Pancreas (tissue), 10 donors: ENCODE data around the gene C21orf91. TPM values are rescaled to one million over a fixed set of nuclear protein-coding genes. Genes with fewer than 3 reads are reported as not detected.

Source experiments
- ATAC-seq, 4 donors: fragments of 200-7000 bp; cut with Tn5 transposase; one replicate each; pipeline versions ENCODE4 v1.8.0 to v1.9.1; 2020; ENCODE audit warnings: mild to moderate bottlenecking in 4 of 4, moderate library complexity in 4 of 4
- DNase-seq, 6 donors: peaks; one replicate each; pipeline ENCODE4 v3.0.0-alpha.2; 2020
- FAIRE-seq: peaks from 2 replicates; lab custom pipeline; 2012; peaks lifted over from hg19 to GRCh38; lab: Jason Lieb, UNC
- H3K27ac ChIP-seq, 4 donors: fragments of 200-600 bp; sonication (generic); 1 replicate in 3 of 4; 2 replicates in 1 of 4; pipeline versions ENCODE4 v1.5.0 to v1.8.0; 2020
- H3K27me3 ChIP-seq, 4 donors: fragments of 200-600 bp; one replicate each; pipeline ENCODE4 v1.8.0; 2021
- H3K36me3 ChIP-seq, 3 donors: fragments of 200-600 bp; sonication (generic) in 1 of 3; one replicate each; pipeline versions ENCODE4 v1.5.0 to v1.8.0; 2020 to 2021
- H3K4me1 ChIP-seq, 3 donors: fragments of 200-600 bp; one replicate each; pipeline ENCODE4 v1.8.0; 2021
- H3K4me3 ChIP-seq, 4 donors: fragments of 200-600 bp; sonication (generic) in 2 of 4; one replicate each; pipeline versions ENCODE4 v1.5.0 to v1.8.0; 2020 to 2021
- H3K9me3 ChIP-seq, 4 donors: fragments of 200-600 bp; one replicate each; pipeline ENCODE4 v1.8.0; 2021
- WGBS, 2 donors: extraction: QIAGEN DNeasy Blood & Tissue Kit; methylation state at CpG; one replicate each; pipeline ENCODE4 v1.1.7; 2013; 5-methylcytosine and 5-hydroxymethylcytosine counted together
- intact Hi-C, 3 donors: fragments of 100-400 bp; cut with DNase I; formaldehyde crosslinking; loops; one replicate each; pipeline versions ENCODE4 v1.11.1 to v1.14.2; 2022
- polyA plus RNA-seq, 2 donors: library from polyadenylated mRNA; stranded (reverse); fragments of 200-250 nt; gene quantifications; one replicate each; pipeline ENCODE4 v1.2.3, GENCODE V29; 2013
- total RNA-seq, 6 donors: library from RNA; stranded (reverse); fragmentation: NEBNext Ultra II Directional in 4 of 6; extraction: Animal tissue kit (Norgen Biotek cat#: 25700) in 4 of 6; gene quantifications; one replicate each; pipeline versions ENCODE4 v1.2.1 to v1.2.4, GENCODE V29; 2021 to 2023
- TF ChIP-seq, protein P1 (sequence below), 4 donors: fragments of 200-600 bp; sonication (generic) in 3 of 4; IDR thresholded peaks; one replicate each; pipeline versions ENCODE4 v1.5.0 to v1.8.0; 2021; ENCODE audit warnings: antibody characterized with exemption in 4 of 4
- donor health status: healthy with polysubstance abuse.
- donor health status: DM: no; HTN: no; CAD: no; lungs with moderate emphysema.
- donor health status: DM: no; HTN: no; CAD: no.
- donor health status: control.
- donor health status: control.
- donor health status: Bipolar disorder and iron deficiency.
- donor health status: DM: yes; HTN: yes; CAD: no.
- donor health status: DM: no; HTN: no; CAD: no.
- donor health status: DM: no; HTN: no; CAD: no.
- donor health status: DM: yes; HTN: yes; CAD: no.

The C21orf91 gene
- total and polyA plus RNA-seq, 8 donors, result 1.1 to 8.1 (median 3.5) TPM

- Histone ChIP-seq H3K27ac (no peak overlapping the region), H3K4me1 (no peaks in the 10 kb centered on the region), H3K9me3 (no peaks in the 10 kb centered on the region), H3K36me3 (peaks cover 0 to 13% (median 0%) of the 10 kb centered on the region in 3 donors), H3K4me3 (no peak overlapping the region), H3K27me3 (no peaks in the 10 kb centered on the region)
- no peak for ATAC-seq
- no peak for DNase-seq
- WGBS, 2 donors, result 88 to 91% methylated on average over 1 of the region's 1 CpG
- intact Hi-C loops, result no loop called here
- FAIRE-seq, result no peak
- TF ChIP-seq, protein P1, sequence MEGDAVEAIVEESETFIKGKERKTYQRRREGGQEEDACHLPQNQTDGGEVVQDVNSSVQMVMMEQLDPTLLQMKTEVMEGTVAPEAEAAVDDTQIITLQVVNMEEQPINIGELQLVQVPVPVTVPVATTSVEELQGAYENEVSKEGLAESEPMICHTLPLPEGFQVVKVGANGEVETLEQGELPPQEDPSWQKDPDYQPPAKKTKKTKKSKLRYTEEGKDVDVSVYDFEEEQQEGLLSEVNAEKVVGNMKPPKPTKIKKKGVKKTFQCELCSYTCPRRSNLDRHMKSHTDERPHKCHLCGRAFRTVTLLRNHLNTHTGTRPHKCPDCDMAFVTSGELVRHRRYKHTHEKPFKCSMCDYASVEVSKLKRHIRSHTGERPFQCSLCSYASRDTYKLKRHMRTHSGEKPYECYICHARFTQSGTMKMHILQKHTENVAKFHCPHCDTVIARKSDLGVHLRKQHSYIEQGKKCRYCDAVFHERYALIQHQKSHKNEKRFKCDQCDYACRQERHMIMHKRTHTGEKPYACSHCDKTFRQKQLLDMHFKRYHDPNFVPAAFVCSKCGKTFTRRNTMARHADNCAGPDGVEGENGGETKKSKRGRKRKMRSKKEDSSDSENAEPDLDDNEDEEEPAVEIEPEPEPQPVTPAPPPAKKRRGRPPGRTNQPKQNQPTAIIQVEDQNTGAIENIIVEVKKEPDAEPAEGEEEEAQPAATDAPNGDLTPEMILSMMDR (IDR thresholded peaks at IDR 0.05), result no peak
These were observed 37.1 kb downstream of the C21orf91 start for GRCh38 chr21:17782051-17782450.

DNA sequence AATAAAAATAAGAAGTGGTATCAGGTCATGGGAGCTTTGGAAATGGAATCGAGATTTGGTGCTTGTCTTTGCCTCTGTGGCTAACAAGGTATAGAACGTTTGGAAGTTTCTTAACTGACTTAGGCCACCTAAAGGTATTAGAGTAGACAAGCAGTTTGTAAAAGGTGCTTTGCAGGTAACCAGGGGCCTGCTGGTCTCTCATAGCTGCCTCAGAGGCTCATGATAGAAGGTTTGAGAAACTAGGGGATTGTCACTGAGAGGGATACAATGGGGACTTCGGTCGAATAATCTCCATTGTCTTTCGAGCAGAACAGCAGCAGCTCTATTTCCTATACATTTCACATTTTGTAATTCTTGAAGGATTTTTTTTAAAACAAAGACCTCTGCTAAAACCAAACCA is 37.6 kb downstream of the C21orf91 start:
- 73 to 87% methylated on average over 5 of the region's 5 CpGs for WGBS, 2 donors
- FAIRE-seq (no peak), DNase-seq (no peak), ATAC-seq (no peak)
- Histone ChIP-seq H3K36me3 (peaks cover 0 to 8% (median 0%) of the 10 kb centered on the region in 3 donors), H3K4me3 (no peak overlapping the region), H3K27ac (no peak overlapping the region), H3K27me3 (no peaks in the 10 kb centered on the region), H3K9me3 (no peaks in the 10 kb centered on the region), H3K4me1 (no peaks in the 10 kb centered on the region)
- intact Hi-C loops, result no loop called here
- TF ChIP-seq, protein P1 (IDR thresholded peaks at IDR 0.05), result no peak

DNA sequence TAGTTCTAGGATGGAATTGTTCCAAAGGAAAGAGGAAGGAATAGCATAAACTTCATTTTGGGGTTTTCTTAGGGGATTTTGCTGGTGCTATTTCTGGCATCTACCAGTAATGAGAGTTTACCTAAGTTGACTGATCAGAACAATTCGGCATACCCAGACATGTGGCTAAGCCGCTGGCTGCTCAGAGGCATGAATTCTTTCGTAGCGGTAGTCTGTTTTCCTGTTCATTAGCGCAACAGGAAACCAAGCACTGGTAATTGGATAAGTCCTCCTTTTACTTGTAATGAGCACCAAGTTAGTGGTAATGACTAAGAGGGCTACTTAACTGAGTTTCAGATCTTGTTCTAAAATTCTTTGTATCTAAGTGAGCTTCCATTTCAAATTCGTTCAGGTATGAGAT is 38.6 kb downstream of the C21orf91 start:
- DNase-seq, result no peak
- 80 to 83% methylated on average over 6 of the region's 6 CpGs for WGBS, 2 donors
- no peaks in the 10 kb centered on the region for H3K27me3 ChIP-seq
- ATAC-seq, result peak in 1 of 4 donors; percentile 12
- H3K4me1 ChIP-seq, result no peaks in the 10 kb centered on the region
- H3K36me3 ChIP-seq, result peaks cover 0 to 3% (median 0%) of the 10 kb centered on the region in 3 donors
- intact Hi-C loops, result no loop called here
- H3K4me3 ChIP-seq, result no peak overlapping the region
- H3K27ac ChIP-seq, result no peak overlapping the region
- no peaks in the 10 kb centered on the region for H3K9me3 ChIP-seq
- TF ChIP-seq, protein P1 (IDR thresholded peaks at IDR 0.05), result no peak
- no peak for FAIRE-seq

DNA sequence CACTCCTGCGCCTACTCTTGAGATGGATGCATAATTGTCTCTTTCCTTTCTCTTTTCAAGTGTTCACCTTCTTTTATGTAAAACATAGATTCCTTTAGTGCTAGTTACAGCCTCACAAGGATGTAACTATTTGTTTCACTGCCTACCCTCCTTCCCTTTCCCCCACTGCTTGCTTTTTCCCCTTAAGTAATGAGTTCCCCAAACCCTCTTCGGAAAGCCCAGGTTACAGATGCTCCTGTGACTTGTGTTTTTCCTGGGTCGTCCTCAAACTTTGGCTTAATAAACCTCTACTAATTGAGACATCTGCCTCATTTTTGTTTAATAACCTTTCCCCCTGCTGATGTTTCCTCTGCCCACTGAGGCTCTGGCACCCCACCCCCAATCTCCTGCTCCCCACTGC is 39.2 kb downstream of the C21orf91 start:
- TF ChIP-seq, protein P1 (IDR thresholded peaks at IDR 0.05), result no peak
- no peaks in the 10 kb centered on the region for H3K9me3 ChIP-seq
- DNase-seq (no peak), FAIRE-seq (no peak), ATAC-seq (no peak)
- H3K36me3 ChIP-seq, result no peaks in the 10 kb centered on the region
- no peaks in the 10 kb centered on the region for H3K27me3 ChIP-seq
- no peak overlapping the region for H3K27ac ChIP-seq
- no peaks in the 10 kb centered on the region for H3K4me1 ChIP-seq
- intact Hi-C loops, result no loop called here
- no peak overlapping the region for H3K4me3 ChIP-seq
- 79 to 92% methylated on average over 3 of the region's 3 CpGs for WGBS, 2 donors

- H3K9me3 ChIP-seq, result no peaks in the 10 kb centered on the region
- H3K36me3 ChIP-seq, result no peaks in the 10 kb centered on the region
- TF ChIP-seq, protein P1 (IDR thresholded peaks at IDR 0.05), result no peak
- H3K27me3 ChIP-seq, result no peaks in the 10 kb centered on the region
- no peak for FAIRE-seq
- ATAC-seq, result no peak
- intact Hi-C loops, result no loop called here
- DNase-seq, result no peak
- WGBS, 2 donors, result 74 to 78% methylated on average over 3 of the region's 3 CpGs
- H3K4me1 ChIP-seq, result no peaks in the 10 kb centered on the region
- no peak overlapping the region for H3K27ac ChIP-seq
- H3K4me3 ChIP-seq, result no peak overlapping the region
These were observed 39.7 kb downstream of the C21orf91 start for GRCh38 chr21:17779496-17779895.
